GM23338 (cell line): ENCODE data around the gene ULK3.

Source experiments
- CTCF ChIP-seq, 2 experiments: fragments of 200-600 bp in 1 of 2; sonication (generic) in 1 of 2; conservative IDR thresholded peaks; 2 replicates each; pipeline versions ENCODE4 v1.5.1 to v1.6.1; 2016 to 2017; ENCODE audit warnings: antibody characterized with exemption in 2 of 2, low read depth in 2 of 2, mild to moderate bottlenecking in 2 of 2, moderate library complexity in 1 of 2
- ETS1 ChIP-seq: IDR thresholded peaks from 2 replicates; pipeline ENCODE4 v1.6.1; 2016; ENCODE audit warnings: antibody characterized with exemption
- EZH2 ChIP-seq: fragments of 200-600 bp; sonication (generic); IDR thresholded peaks from one replicate; pipeline ENCODE4 v1.8.0; 2017; ENCODE audit warnings: antibody characterized with exemption, mild to moderate bottlenecking, low read depth; ENCODE audit not compliant: unreplicated experiment
- EZH2phosphoT487 ChIP-seq: fragments of 200-600 bp; sonication (generic); IDR thresholded peaks from one replicate; pipeline ENCODE4 v1.8.1; 2018; ENCODE audit warnings: antibody characterized with exemption; ENCODE audit not compliant: unreplicated experiment
- NANOG ChIP-seq: IDR thresholded peaks from 2 replicates; pipeline ENCODE4 v1.6.1; 2016; ENCODE audit warnings: antibody characterized with exemption, borderline replicate concordance
- POLR2AphosphoS5 ChIP-seq: IDR thresholded peaks from 2 replicates; pipeline ENCODE4 v1.6.1; 2016; ENCODE audit warnings: antibody characterized with exemption, low read depth
- ZNF114 ChIP-seq: fragments of 250-450 bp; sonication (Bioruptor Pico); IDR thresholded peaks from 2 replicates; pipeline ENCODE4 v1.5.0; 2020; ENCODE audit warnings: mild to moderate bottlenecking, moderate library complexity

DNA sequence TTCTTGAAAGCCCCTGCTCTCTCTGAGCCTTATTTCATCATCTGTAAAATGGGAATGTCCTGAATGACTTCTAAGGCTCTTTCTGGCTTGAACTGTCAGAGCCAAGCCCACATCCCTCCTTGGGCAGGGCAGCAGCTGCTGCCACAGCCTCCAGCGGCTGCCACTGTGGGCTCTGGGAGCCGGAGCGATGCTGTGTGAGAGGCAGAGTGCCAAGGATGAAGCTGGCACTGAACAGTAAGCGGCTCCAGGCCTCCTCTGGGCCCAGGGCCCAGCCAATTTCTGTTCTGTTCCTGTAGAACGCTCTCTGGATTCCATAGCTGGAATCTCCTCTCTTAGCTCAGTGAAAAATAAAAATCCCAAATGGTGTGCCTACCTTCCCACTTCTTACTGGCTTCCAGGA is 12.1 kb downstream of the ULK3 start:
- no peak for TF ChIP-seq CTCF (conservative IDR thresholded peaks at IDR 0.05; ENCODE audit: low read depth in 2 of 2)
- no peak for TF ChIP-seq POLR2AphosphoS5
- no peak for TF ChIP-seq EZH2
- TF ChIP-seq ZNF114 (CRISPR knock-in tag) = no peak
- TF ChIP-seq ETS1 = no peak
- no peak for TF ChIP-seq EZH2phosphoT487
- no peak for TF ChIP-seq NANOG
